Stomach (tissue), 9 donors: ENCODE measurements around the gene SOX10. TPM values are rescaled to one million over a fixed set of nuclear protein-coding genes. Genes with fewer than 3 reads are reported as not detected.

Experiments
- DNase-seq, 2 donors: peaks; one replicate each; pipeline versions ENCODE4 v3.0.0 to v3.0.0-alpha.2; 2013 to 2019
- H3K27ac ChIP-seq, 5 donors: fragments of 200-600 bp in 4 of 5; sonication (generic) in 4 of 5; one replicate each; pipeline ENCODE4 v1.5.1; 2013 to 2019; ENCODE audit warnings: mild to moderate bottlenecking in 1 of 5, moderate library complexity in 1 of 5
- H3K27me3 ChIP-seq, 3 donors: fragments of 200-600 bp; sonication (generic); one replicate each; pipeline ENCODE4 v1.5.1; 2017 to 2019; ENCODE audit warnings: mixed run types in 1 of 3
- H3K36me3 ChIP-seq, 4 donors: fragments of 200-600 bp; sonication (generic); 1 replicate in 3 of 4; 2 replicates in 1 of 4; pipeline ENCODE4 v1.5.1; 2016 to 2019
- H3K4me1 ChIP-seq, 4 donors: fragments of 200-600 bp; sonication (generic); one replicate each; pipeline ENCODE4 v1.5.1; 2016 to 2019
- H3K4me3 ChIP-seq, 4 donors: fragments of 200-600 bp; sonication (generic) in 3 of 4; one replicate each; pipeline ENCODE4 v1.5.1; 2016 to 2019; ENCODE audit warnings: mild to moderate bottlenecking in 1 of 4
- H3K9me3 ChIP-seq, 4 donors: fragments of 200-600 bp; sonication (generic); one replicate each; pipeline ENCODE4 v1.5.1; 2016 to 2019
- EP300 ChIP-seq: sonication (generic); formaldehyde crosslinking; IDR thresholded peaks from one replicate; pipeline ENCODE4 v1.6.1; 2017; ENCODE audit warnings: antibody characterized with exemption
- POLR2A ChIP-seq, 4 donors: fragments of 450-650 bp; IDR thresholded peaks; one replicate each; pipeline ENCODE4 v1.6.1; 2016; ENCODE audit warnings: antibody characterized with exemption in 4 of 4, control low read depth in 2 of 4, mild to moderate bottlenecking in 1 of 4, moderate library complexity in 1 of 4
- POLR2AphosphoS5 ChIP-seq, 3 donors: sonication (generic); formaldehyde crosslinking; IDR thresholded peaks; one replicate each; pipeline ENCODE4 v1.6.1; 2016; ENCODE audit warnings: antibody characterized with exemption in 3 of 3
- WGBS, 5 donors: extraction: QIAGEN DNeasy Blood & Tissue Kit in 3 of 5; methylation state at CpG; one replicate each; pipeline versions ENCODE4 v1.1.5 to v1.1.7; 2013 to 2018; 5-methylcytosine and 5-hydroxymethylcytosine counted together
- intact Hi-C: fragments of 100-400 bp; cut with DNase I; formaldehyde crosslinking; loops from one replicate; pipeline ENCODE4 v1.15.1; 2023; ENCODE audit warnings: low total_unique reads
- polyA plus RNA-seq, 3 donors: library from polyadenylated mRNA; stranded (reverse); fragments of 200-250 nt; gene quantifications; one replicate each; pipeline ENCODE4 v1.2.3, GENCODE V29; 2013
- total RNA-seq, 5 donors: library from RNA; depleted of rRNA; stranded (reverse); fragments of >200 nt; gene quantifications; one replicate each; pipeline versions ENCODE4 v1.1.0 to v1.2.3, GENCODE V29; 2014 to 2016
- TF ChIP-seq, protein P1 (sequence below), 7 experiments: fragments of 450-650 bp in 4 of 7; fragments of 200-600 bp in 3 of 7; sonication (generic) in 3 of 7; IDR thresholded peaks; one replicate each; pipeline ENCODE4 v1.5.1; 2016 to 2019; ENCODE audit warnings: antibody characterized with exemption in 7 of 7, control low read depth in 2 of 7, mild to moderate bottlenecking in 1 of 7
- donor health status: healthy with polysubstance abuse.
- donor health status: Bipolar disorder and iron deficiency.
- donor health status: healthy.

The SOX10 gene
- total and polyA plus RNA-seq, 8 donors, result 1.7 to 4.9 (median 3.0) TPM; not detected in 2

DNA sequence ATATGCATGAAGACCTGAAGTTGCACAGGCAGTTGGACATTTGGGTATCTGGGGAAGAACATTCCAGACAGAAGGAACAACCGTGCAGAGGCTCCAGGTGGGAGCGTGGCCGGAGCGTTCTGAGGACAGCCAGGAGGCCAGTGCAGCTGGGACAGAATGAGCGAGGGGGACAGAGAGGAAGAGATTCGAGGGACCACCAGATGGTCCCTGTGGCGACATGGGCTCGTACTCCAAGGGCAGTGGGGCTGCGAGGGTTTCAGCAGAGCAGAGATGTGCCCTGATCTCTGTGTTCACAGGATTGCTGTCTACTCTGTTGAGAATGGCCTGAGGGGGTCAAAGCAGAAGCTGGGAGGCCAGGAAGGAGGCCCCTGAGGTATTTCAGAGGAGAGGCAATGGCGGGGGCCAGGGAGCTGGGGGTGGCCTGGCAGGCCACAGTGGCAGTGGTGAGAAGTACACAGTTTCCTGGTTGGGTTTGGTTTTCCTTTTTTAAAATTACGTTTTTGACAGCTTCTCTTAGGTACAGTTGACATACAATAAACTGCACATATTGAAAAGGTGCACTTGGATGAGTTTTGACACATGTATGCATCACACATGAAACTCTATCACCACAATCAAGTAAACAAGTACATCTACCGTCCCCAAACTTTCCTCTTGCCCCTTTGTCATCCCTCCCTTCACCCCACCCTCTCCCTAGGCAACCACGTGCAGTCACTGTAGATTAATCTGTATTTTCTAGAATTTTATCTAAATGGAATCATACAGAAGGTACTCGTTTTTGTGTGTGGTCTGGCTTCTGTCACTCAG is 24.8 kb upstream of the SOX10 start:
- 63 to 73% (median 66%) methylated on average over 14 of the region's 14 CpGs for WGBS, 5 donors

DNA sequence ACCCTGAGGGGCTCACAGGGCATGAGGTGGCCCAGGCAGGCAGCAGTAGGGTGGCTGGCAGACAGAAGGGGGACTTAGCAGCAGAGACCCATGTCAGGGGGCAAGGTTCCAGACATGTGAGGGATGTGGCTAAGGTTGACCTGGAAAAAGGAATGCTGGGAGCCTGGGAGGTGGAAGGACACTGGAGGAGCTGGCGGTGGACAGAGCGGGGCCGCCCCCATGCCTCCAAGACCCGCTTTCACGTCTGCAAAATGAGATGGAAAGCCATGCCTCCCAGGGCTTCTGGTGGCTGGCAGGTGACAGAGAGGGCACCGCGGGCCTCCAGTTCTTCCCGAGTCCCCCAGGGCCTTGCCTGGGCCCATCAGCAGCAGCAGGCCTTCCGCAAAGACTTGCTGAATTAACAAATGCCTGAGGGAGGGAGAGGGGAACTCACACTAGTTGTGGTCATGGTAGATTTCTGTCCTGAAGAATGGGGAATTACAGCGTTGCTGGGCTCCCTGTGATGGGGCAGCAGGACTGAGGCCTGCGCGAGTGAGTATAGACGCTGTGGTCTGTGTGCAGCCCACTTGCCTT is 23.1 kb upstream of the SOX10 start:
- intact Hi-C loops, result no loop called here
- TF ChIP-seq POLR2AphosphoS5 (IDR thresholded peaks at IDR 0.05) (no peak), EP300 (no peak), POLR2A (IDR thresholded peaks at IDR 0.05) (no peak)
- WGBS, 5 donors, result 85 to 93% (median 93%) methylated on average over 13 of the region's 13 CpGs
- Histone ChIP-seq H3K4me1 (no peaks in the 10 kb centered on the region), H3K27ac (no peak overlapping the region), H3K9me3 (no peaks in the 10 kb centered on the region), H3K4me3 (no peak overlapping the region), H3K27me3 (no peaks in the 10 kb centered on the region), H3K36me3 (no peaks in the 10 kb centered on the region)
- DNase-seq, result peak in 1 of 2 donors; percentile 1

More for the DNA sequence above, 24.8 kb upstream of the SOX10 start:
- Histone ChIP-seq H3K4me1 (no peaks in the 10 kb centered on the region), H3K36me3 (no peaks in the 10 kb centered on the region), H3K27me3 (no peaks in the 10 kb centered on the region), H3K4me3 (no peak overlapping the region), H3K27ac (no peak overlapping the region), H3K9me3 (no peaks in the 10 kb centered on the region)
- TF ChIP-seq, protein P1, sequence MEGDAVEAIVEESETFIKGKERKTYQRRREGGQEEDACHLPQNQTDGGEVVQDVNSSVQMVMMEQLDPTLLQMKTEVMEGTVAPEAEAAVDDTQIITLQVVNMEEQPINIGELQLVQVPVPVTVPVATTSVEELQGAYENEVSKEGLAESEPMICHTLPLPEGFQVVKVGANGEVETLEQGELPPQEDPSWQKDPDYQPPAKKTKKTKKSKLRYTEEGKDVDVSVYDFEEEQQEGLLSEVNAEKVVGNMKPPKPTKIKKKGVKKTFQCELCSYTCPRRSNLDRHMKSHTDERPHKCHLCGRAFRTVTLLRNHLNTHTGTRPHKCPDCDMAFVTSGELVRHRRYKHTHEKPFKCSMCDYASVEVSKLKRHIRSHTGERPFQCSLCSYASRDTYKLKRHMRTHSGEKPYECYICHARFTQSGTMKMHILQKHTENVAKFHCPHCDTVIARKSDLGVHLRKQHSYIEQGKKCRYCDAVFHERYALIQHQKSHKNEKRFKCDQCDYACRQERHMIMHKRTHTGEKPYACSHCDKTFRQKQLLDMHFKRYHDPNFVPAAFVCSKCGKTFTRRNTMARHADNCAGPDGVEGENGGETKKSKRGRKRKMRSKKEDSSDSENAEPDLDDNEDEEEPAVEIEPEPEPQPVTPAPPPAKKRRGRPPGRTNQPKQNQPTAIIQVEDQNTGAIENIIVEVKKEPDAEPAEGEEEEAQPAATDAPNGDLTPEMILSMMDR (IDR thresholded peaks at IDR 0.05), result no peak
- TF ChIP-seq POLR2AphosphoS5 (IDR thresholded peaks at IDR 0.05) (no peak), POLR2A (IDR thresholded peaks at IDR 0.05) (no peak), EP300 (no peak)
- intact Hi-C loops, result no loop called here
- DNase-seq, result peak in 1 of 2 donors; percentile 4

DNA sequence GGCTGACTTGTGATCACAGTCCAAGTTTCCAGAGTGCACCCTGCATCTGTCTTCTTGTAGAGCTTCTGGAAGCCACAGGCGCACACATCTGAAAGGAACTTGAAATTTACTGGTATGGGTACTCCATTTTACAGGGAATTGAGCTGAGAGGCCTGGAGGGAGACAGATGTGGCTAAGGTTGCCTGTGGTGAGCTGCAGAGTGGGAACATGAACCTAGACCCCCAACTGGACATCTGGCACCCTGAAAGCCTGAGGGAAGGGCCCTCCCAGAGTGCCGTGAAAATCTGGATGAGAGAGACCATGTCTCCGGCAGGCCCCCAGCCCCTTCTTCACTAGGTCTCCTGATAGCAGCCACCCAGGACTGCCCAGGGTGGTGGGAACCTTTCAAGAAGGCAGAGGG is 22.6 kb upstream of the SOX10 start:
- DNase-seq, result no peak
- H3K36me3 ChIP-seq, result no peaks in the 10 kb centered on the region
- H3K27ac ChIP-seq, result no peak overlapping the region
- no peaks in the 10 kb centered on the region for H3K27me3 ChIP-seq
- H3K4me3 ChIP-seq, result no peak overlapping the region
- TF ChIP-seq EP300 (no peak), POLR2AphosphoS5 (IDR thresholded peaks at IDR 0.05) (no peak), POLR2A (IDR thresholded peaks at IDR 0.05) (no peak)
- TF ChIP-seq, protein P1 (IDR thresholded peaks at IDR 0.05), result no peak
- H3K9me3 ChIP-seq, result no peaks in the 10 kb centered on the region
- H3K4me1 ChIP-seq, result no peaks in the 10 kb centered on the region
- intact Hi-C loops, result no loop called here
- 90 to 100% (median 93%) methylated on average over 3 of the region's 3 CpGs for WGBS, 5 donors

DNA sequence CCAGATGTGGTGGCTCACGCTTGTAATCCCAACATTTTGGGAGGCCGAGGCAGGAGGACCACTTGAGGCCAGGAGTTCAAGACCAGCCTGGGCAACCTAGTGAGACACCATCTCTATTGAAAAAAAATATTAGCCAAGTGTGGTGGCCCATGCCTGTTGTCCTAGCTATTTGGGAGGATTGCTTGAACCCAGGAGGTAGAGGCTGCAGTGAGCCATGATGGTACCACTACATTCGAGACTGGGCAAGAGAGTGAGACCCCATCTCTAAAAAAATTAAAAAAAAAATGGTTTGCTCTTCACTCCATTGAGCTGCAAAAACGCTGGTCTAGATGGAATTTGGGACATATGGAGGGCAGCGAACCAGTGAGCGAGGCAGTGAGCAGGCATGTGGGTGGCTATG is 21.6 kb upstream of the SOX10 start:
- no peaks in the 10 kb centered on the region for H3K36me3 ChIP-seq
- no peaks in the 10 kb centered on the region for H3K9me3 ChIP-seq
- no peak for DNase-seq
- H3K4me3 ChIP-seq, result no peak overlapping the region
- TF ChIP-seq, protein P1 (IDR thresholded peaks at IDR 0.05), result no peak
- no peak for TF ChIP-seq POLR2AphosphoS5 (IDR thresholded peaks at IDR 0.05)
- TF ChIP-seq POLR2A (IDR thresholded peaks at IDR 0.05), result no peak
- TF ChIP-seq EP300, result no peak
- H3K27me3 ChIP-seq, result no peaks in the 10 kb centered on the region
- H3K4me1 ChIP-seq, result no peaks in the 10 kb centered on the region
- intact Hi-C loops, result no loop called here
- WGBS, 5 donors, result 82 to 93% (median 89%) methylated on average over 6 of the region's 6 CpGs
- no peak overlapping the region for H3K27ac ChIP-seq
